GM23338 (cell line): Measurements from ENCODE around the gene KRT83.
A peak's percentile ranks its signal among the peaks of the same experiment; 100 is the strongest.

Experiments used
- CREB1 ChIP-seq: fragments of 250-450 bp; sonication (Bioruptor Pico); IDR thresholded peaks from 2 replicates; pipeline ENCODE4 v1.5.0; 2020; ENCODE audit warnings: low read depth, mild to moderate bottlenecking, moderate library complexity
- ETS1 ChIP-seq: IDR thresholded peaks from 2 replicates; pipeline ENCODE4 v1.6.1; 2016; ENCODE audit warnings: antibody characterized with exemption
- EZH2 ChIP-seq: fragments of 200-600 bp; sonication (generic); IDR thresholded peaks from one replicate; pipeline ENCODE4 v1.8.0; 2017; ENCODE audit warnings: antibody characterized with exemption, mild to moderate bottlenecking, low read depth; ENCODE audit not compliant: unreplicated experiment
- POLR2AphosphoS5 ChIP-seq: IDR thresholded peaks from 2 replicates; pipeline ENCODE4 v1.6.1; 2016; ENCODE audit warnings: antibody characterized with exemption, low read depth
- REST ChIP-seq: IDR thresholded peaks from one replicate; pipeline ENCODE4 v1.6.1; 2018; ENCODE audit warnings: antibody characterized with exemption; ENCODE audit not compliant: unreplicated experiment
- ZNF114 ChIP-seq: fragments of 250-450 bp; sonication (Bioruptor Pico); IDR thresholded peaks from 2 replicates; pipeline ENCODE4 v1.5.0; 2020; ENCODE audit warnings: mild to moderate bottlenecking, moderate library complexity
- TF ChIP-seq, protein P1 (sequence below), 2 experiments: fragments of 200-600 bp in 1 of 2; sonication (generic) in 1 of 2; conservative IDR thresholded peaks; 2 replicates each; pipeline versions ENCODE4 v1.5.1 to v1.6.1; 2016 to 2017; ENCODE audit warnings: antibody characterized with exemption in 2 of 2, low read depth in 2 of 2, mild to moderate bottlenecking in 2 of 2, moderate library complexity in 1 of 2

- TF ChIP-seq, protein P1, sequence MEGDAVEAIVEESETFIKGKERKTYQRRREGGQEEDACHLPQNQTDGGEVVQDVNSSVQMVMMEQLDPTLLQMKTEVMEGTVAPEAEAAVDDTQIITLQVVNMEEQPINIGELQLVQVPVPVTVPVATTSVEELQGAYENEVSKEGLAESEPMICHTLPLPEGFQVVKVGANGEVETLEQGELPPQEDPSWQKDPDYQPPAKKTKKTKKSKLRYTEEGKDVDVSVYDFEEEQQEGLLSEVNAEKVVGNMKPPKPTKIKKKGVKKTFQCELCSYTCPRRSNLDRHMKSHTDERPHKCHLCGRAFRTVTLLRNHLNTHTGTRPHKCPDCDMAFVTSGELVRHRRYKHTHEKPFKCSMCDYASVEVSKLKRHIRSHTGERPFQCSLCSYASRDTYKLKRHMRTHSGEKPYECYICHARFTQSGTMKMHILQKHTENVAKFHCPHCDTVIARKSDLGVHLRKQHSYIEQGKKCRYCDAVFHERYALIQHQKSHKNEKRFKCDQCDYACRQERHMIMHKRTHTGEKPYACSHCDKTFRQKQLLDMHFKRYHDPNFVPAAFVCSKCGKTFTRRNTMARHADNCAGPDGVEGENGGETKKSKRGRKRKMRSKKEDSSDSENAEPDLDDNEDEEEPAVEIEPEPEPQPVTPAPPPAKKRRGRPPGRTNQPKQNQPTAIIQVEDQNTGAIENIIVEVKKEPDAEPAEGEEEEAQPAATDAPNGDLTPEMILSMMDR (conservative IDR thresholded peaks at IDR 0.05; ENCODE audit: low read depth in 2 of 2) = peak; percentile 63 to 64
- TF ChIP-seq EZH2 (no peak), POLR2AphosphoS5 (no peak), ZNF114 (CRISPR knock-in tag) (no peak), REST (no peak), ETS1 (no peak), CREB1 (CRISPR knock-in tag) (no peak)
Measured at GRCh38 chr12:52362118-52362726, 41.0 kb upstream of the KRT83 start.
